Body of pancreas (tissue), 4 donors: ENCODE data around the gene GRIK3. TPM values are rescaled to one million over a fixed set of nuclear protein-coding genes. Genes with fewer than 3 reads are reported as not detected.

ENCODE experiments used
- ATAC-seq: fragments of 150-250 bp; one replicate; pipeline ENCODE4 v1.9.1; 2016
- DNase-seq, 4 donors: peaks; one replicate each; pipeline ENCODE4 v3.0.0-alpha.2; 2019
- H3K27ac ChIP-seq, 4 donors: fragments of 200-600 bp; sonication (generic); 1 replicate in 3 of 4; 2 replicates in 1 of 4; pipeline versions ENCODE4 v1.5.1 to v1.6.1; 2016 to 2019; ENCODE audit warnings: mild to moderate bottlenecking in 1 of 4, mixed read lengths in 1 of 4, moderate library complexity in 1 of 4
- H3K27me3 ChIP-seq, 2 donors: fragments of 200-600 bp; sonication (generic); one replicate each; pipeline ENCODE4 v1.6.0; 2016; ENCODE audit warnings: mild to moderate bottlenecking in 1 of 2
- H3K36me3 ChIP-seq, 2 donors: fragments of 200-600 bp; sonication (generic); replicated peaks in 1 of 2; 2 replicates each; pipeline ENCODE4 v1.5.1; 2016; ENCODE audit warnings: low read depth in 2 of 2; ENCODE audit not compliant: insufficient read depth in 1 of 2
- H3K4me1 ChIP-seq: fragments of 200-600 bp; sonication (generic); one replicate; pipeline ENCODE4 v1.6.0; 2016
- H3K4me3 ChIP-seq, 2 donors: fragments of 200-600 bp; sonication (generic); 1 replicate in 1 of 2; 2 replicates in 1 of 2; pipeline ENCODE4 v1.5.1; 2016 to 2019
- H3K9me3 ChIP-seq, 3 donors: fragments of 200-600 bp; sonication (generic); 1 replicate in 2 of 3; 2 replicates in 1 of 3; pipeline ENCODE4 v1.5.1; 2016
- CTCF ChIP-seq, 7 experiments: fragments of 450-650 bp in 4 of 7; fragments of 200-600 bp in 3 of 7; sonication (generic) in 3 of 7; IDR thresholded peaks; one replicate each; pipeline ENCODE4 v1.5.1; 2016 to 2019; ENCODE audit warnings: antibody characterized with exemption in 7 of 7
- POLR2A ChIP-seq, 3 donors: fragments of 450-650 bp; IDR thresholded peaks; one replicate each; pipeline ENCODE4 v1.6.1; 2016; ENCODE audit warnings: antibody characterized with exemption in 3 of 3, mild to moderate bottlenecking in 2 of 3
- WGBS, 2 donors: methylation state at CpG; one replicate each; pipeline ENCODE4 v1.1.5; 2017; 5-methylcytosine and 5-hydroxymethylcytosine counted together
- intact Hi-C: fragments of 100-400 bp; cut with DNase I; formaldehyde crosslinking; loops from one replicate; pipeline ENCODE4 v1.15.1; 2023
- total RNA-seq, 2 donors: library from RNA; depleted of rRNA; stranded (reverse); fragments of >200 nt; gene quantifications; one replicate each; pipeline ENCODE4 v1.1.0, GENCODE V29; 2016

The GRIK3 gene
- total RNA-seq, 2 donors from 2014 or later, result under 0.01 to 0.99 TPM

GRCh38 chr1:36844917-36845316 is 189.4 kb downstream of the GRIK3 start:
- ATAC-seq (no peak), DNase-seq (no peak)
- no peak overlapping the region for H3K4me3 ChIP-seq
- no peaks in the 10 kb centered on the region for H3K9me3 ChIP-seq
- no peaks in the 10 kb centered on the region for H3K27me3 ChIP-seq
- H3K27ac ChIP-seq, result no peak overlapping the region
- no peaks in the 10 kb centered on the region for H3K36me3 ChIP-seq
- no peaks in the 10 kb centered on the region for H3K4me1 ChIP-seq
- intact Hi-C loops, result no loop called here
- TF ChIP-seq POLR2A (IDR thresholded peaks at IDR 0.05) (no peak), CTCF (IDR thresholded peaks at IDR 0.05) (no peak)
- 59 to 76% methylated on average over 9 of the region's 9 CpGs for WGBS, 2 donors

- Histone ChIP-seq H3K36me3 (no peaks in the 10 kb centered on the region), H3K9me3 (no peaks in the 10 kb centered on the region), H3K4me1 (no peaks in the 10 kb centered on the region), H3K27ac (no peak overlapping the region), H3K27me3 (no peaks in the 10 kb centered on the region), H3K4me3 (no peak overlapping the region)
- DNase-seq, result no peak
- intact Hi-C loops, result no loop called here
- TF ChIP-seq CTCF (IDR thresholded peaks at IDR 0.05), result no peak
- no peak for ATAC-seq
- 62 to 64% methylated on average over 10 to 11 of the region's 11 CpGs for WGBS, 2 donors
Observed at GRCh38 chr1:36843906-36844610, 190.3 kb downstream of the GRIK3 start.

GRCh38 chr1:36843027-36843426 is 191.3 kb downstream of the GRIK3 start:
- H3K27me3 ChIP-seq, result no peaks in the 10 kb centered on the region
- H3K27ac ChIP-seq, result no peak overlapping the region
- no peak for TF ChIP-seq POLR2A (IDR thresholded peaks at IDR 0.05)
- no peak for TF ChIP-seq CTCF (IDR thresholded peaks at IDR 0.05)
- WGBS, 2 donors, result 70 to 73% methylated on average over 11 of the region's 11 CpGs
- no peaks in the 10 kb centered on the region for H3K36me3 ChIP-seq
- H3K4me1 ChIP-seq, result no peaks in the 10 kb centered on the region
- no peaks in the 10 kb centered on the region for H3K9me3 ChIP-seq
- DNase-seq (no peak), ATAC-seq (no peak)
- intact Hi-C loops, result no loop called here
- H3K4me3 ChIP-seq, result no peak overlapping the region

GRCh38 chr1:36842448-36842847 is 191.9 kb downstream of the GRIK3 start:
- DNase-seq, result no peak
- Histone ChIP-seq H3K27me3 (no peaks in the 10 kb centered on the region), H3K4me3 (no peak overlapping the region), H3K4me1 (no peaks in the 10 kb centered on the region), H3K27ac (no peak overlapping the region), H3K9me3 (no peaks in the 10 kb centered on the region), H3K36me3 (no peaks in the 10 kb centered on the region)
- WGBS, 2 donors, result 50 to 53% methylated on average over 7 of the region's 7 CpGs
- intact Hi-C loops, result no loop called here
- ATAC-seq, result no peak
- no peak for TF ChIP-seq POLR2A (IDR thresholded peaks at IDR 0.05)
- TF ChIP-seq CTCF (IDR thresholded peaks at IDR 0.05), result no peak

GRCh38 chr1:36839485-36839884 is 194.8 kb downstream of the GRIK3 start:
- Histone ChIP-seq H3K27ac (no peak overlapping the region), H3K4me3 (no peak overlapping the region), H3K9me3 (no peaks in the 10 kb centered on the region), H3K27me3 (no peaks in the 10 kb centered on the region), H3K4me1 (no peaks in the 10 kb centered on the region), H3K36me3 (no peaks in the 10 kb centered on the region)
- intact Hi-C loops, result no loop called here
- TF ChIP-seq CTCF (IDR thresholded peaks at IDR 0.05) (no peak), POLR2A (IDR thresholded peaks at IDR 0.05) (no peak)
- WGBS, 2 donors, result 58 to 67% methylated on average over 2 of the region's 2 CpGs
- ATAC-seq (no peak), DNase-seq (no peak)
